GM15510 (cell line): ENCODE results near the gene IMPG1.

ENCODE experiments used
- POLR2A ChIP-seq: IDR thresholded peaks from 3 replicates; pipeline ENCODE4 v1.6.1; 2011; ENCODE audit warnings: borderline replicate concordance; ENCODE audit not compliant: insufficient read length; ENCODE audit errors: extremely low read depth

Gene IMPG1, protein sequence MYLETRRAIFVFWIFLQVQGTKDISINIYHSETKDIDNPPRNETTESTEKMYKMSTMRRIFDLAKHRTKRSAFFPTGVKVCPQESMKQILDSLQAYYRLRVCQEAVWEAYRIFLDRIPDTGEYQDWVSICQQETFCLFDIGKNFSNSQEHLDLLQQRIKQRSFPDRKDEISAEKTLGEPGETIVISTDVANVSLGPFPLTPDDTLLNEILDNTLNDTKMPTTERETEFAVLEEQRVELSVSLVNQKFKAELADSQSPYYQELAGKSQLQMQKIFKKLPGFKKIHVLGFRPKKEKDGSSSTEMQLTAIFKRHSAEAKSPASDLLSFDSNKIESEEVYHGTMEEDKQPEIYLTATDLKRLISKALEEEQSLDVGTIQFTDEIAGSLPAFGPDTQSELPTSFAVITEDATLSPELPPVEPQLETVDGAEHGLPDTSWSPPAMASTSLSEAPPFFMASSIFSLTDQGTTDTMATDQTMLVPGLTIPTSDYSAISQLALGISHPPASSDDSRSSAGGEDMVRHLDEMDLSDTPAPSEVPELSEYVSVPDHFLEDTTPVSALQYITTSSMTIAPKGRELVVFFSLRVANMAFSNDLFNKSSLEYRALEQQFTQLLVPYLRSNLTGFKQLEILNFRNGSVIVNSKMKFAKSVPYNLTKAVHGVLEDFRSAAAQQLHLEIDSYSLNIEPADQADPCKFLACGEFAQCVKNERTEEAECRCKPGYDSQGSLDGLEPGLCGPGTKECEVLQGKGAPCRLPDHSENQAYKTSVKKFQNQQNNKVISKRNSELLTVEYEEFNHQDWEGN

DNA sequence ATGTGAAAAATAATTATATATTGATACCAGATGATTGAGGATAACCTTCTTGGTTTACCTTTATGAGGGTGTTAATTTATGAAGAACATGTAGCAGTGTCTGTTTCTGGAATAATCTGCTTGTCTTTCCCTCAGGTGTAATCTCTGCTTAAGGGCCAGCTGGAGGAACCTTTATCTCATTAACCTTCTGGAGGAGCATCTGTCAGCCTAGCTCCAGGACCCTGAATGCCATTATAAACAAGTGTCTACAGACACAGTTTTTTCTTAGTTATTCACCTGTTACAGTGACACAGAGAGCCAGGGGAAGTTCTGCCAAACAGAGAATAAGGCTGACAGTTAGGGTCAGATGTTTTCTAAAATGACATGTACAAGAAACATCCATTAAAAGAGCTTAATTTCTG is at the start of gene IMPG1:
IMPG1 (minus strand) TSS at position 101 of the 400 bp plus-strand sequence. CDS start 174 bp downstream, outside the sequence.
- TF ChIP-seq POLR2A: no peak

GRCh38 chr6:76120302-76120701 is 47.8 kb upstream of the IMPG1 start:
- no peak for TF ChIP-seq POLR2A

DNA sequence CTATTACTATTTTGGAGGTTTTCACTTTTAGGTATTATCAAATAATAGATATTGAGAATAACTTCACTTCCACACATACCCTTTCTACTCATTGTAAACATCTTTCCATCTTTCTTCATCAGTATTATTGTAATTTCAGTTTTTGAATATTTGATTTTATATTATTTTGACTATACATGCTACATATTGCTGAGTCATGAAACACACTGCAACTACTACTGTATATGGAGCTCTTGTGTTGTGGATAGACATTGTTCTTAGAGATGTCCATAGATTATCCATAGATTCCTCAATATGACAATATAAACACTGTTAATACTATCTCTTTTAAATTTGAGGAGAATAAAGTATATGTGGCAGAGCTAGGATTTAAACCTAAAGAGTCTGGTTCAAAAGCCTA is 819 bp upstream of the IMPG1 start:
- TF ChIP-seq POLR2A: no peak

DNA sequence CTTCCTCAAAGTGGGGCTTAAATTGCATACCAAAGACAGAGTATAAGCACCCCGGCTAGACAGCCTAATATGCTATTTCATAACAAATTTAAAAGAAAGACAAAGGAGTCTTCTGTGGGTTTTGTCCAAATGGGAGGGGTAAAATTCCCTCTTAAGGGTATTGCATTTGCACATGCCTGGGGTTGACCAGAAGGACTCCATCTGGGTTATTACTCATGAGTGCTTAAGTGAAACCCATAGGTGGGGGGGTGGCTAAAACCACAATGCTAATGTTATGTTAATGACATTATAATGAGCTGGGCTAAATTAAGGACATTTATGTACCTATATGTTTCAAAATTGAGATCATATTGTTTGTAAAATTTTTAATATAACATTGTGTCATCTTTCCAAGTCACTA is 15.0 kb downstream of the IMPG1 start:
- TF ChIP-seq POLR2A: no peak

DNA sequence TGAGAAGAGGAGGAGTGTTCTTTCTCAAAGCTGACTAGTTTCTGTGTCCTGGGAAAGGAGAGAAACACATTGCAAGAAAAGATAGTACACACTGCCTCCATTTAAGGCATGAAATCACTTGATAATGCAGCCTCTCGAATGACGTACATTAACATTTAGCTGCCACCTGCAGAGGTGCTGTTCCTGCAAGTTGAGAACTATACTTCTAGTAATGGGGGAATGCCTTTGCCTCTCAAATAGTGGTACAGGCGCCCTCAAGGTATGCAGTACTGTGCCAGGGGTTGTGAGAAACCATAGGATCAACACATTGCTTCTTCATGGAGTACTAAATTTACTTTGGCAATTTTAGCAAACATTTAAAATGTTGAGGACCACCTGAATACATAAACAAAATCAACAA is 20.1 kb downstream of the IMPG1 start:
- no peak for TF ChIP-seq POLR2A

- TF ChIP-seq POLR2A: no peak
These were observed 28.8 kb downstream of the IMPG1 start for GRCh38 chr6:76043690-76044089.

DNA sequence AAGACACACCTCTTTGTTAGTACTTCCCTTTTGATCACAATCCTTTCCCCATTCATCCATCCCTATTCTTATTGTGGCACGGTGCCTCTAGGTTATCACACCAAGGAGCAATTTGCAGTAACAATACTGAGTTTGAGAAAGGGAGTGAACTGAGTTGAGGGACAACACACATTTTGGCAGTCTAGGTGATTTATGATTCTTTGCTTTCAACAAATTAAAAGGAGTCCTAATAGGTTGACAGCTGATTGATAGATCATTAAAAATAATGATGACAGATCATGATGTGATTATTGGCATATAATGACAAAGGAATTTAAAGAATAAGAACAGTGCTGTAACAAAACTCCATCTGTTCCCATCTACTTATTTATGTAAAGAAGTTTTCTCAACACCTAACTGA is 36.7 kb downstream of the IMPG1 start:
- no peak for TF ChIP-seq POLR2A

- no peak for TF ChIP-seq POLR2A
These were observed 46.4 kb downstream of the IMPG1 start for GRCh38 chr6:76026101-76026500.

GRCh38 chr6:76014626-76015530 is 57.6 kb downstream of the IMPG1 start:
- TF ChIP-seq POLR2A: no peak

- TF ChIP-seq POLR2A: no peak
These were observed 68.3 kb downstream of the IMPG1 start for GRCh38 chr6:76004202-76004601.

DNA sequence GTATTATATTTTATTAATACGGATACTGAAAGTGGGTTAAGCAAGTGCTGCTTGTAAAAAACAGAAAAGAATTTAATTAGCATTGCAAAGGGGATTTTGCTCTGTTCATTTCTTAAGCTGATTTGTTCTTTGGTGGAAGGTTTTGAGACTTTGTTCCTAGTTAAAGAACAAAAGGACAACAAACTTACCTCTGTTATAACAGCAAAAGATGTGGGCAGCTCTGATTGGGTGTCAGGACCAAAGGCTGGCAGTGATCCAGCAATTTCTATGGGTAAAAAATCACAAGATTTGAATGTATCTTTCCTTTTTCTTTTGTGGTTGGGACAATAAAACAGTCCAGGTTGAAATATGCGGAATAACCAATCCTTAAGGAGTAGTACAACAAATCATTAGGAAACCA is 68.8 kb downstream of the IMPG1 start:
- TF ChIP-seq POLR2A: no peak

- no peak for TF ChIP-seq POLR2A
These were observed 69.3 kb downstream of the IMPG1 start for GRCh38 chr6:76003113-76003512.

GRCh38 chr6:76000629-76001028 is 71.8 kb downstream of the IMPG1 start:
- TF ChIP-seq POLR2A: no peak

DNA sequence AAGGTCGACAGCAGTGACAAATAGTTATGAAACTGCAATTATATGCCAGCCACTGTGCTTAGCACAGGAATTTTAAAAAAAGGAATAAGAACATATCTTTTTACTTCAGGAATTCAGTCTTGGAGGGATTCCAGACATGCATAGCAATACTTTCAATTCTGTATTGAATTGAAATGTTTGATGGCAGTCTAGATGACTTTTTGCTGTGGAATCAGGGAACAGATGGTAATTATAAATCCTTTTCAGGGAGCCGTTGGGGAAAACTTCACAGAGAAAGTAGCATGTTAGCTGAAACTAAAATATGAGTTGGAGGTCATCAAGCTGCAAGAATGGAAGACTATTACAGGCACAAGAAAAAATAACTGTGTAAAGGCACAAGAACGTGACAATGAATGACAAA is 74.8 kb downstream of the IMPG1 start:
- TF ChIP-seq POLR2A: no peak
